OCI-LY1 (cell line): ENCODE results near the gene CDH4.

Source experiments
- H2AFZ ChIP-seq: fragments of 200-600 bp; sonication (generic), shearing (Covaris generic); 2 replicates; pipeline ENCODE4 v1.6.0; 2014; ENCODE audit warnings: antibody characterized with exemption, mild to moderate bottlenecking, low read length
- H3F3A ChIP-seq: fragments of 200-600 bp; sonication (generic), shearing (Covaris generic); 2 replicates; pipeline ENCODE4 v1.6.0; 2014; ENCODE audit warnings: mild to moderate bottlenecking, antibody characterized with exemption, low read length, moderate library complexity; ENCODE audit not compliant: insufficient read depth
- H3K27ac ChIP-seq: fragments of 200-600 bp; sonication (generic); 2 replicates; pipeline ENCODE4 v1.5.1; 2014; ENCODE audit warnings: low read length, mixed run types, mild to moderate bottlenecking, low read depth; ENCODE audit not compliant: poor library complexity, severe bottlenecking
- H3K27me3 ChIP-seq: fragments of 200-600 bp; sonication (generic); 2 replicates; pipeline ENCODE4 v1.6.0; 2014; ENCODE audit warnings: antibody characterized with exemption, mild to moderate bottlenecking, low read length, moderate library complexity; ENCODE audit not compliant: insufficient read depth
- H3K36me3 ChIP-seq: fragments of 200-600 bp; sonication (generic); 2 replicates; pipeline ENCODE4 v1.6.1; 2014; ENCODE audit warnings: mild to moderate bottlenecking, antibody characterized with exemption, low read length, moderate library complexity, mixed read lengths; ENCODE audit not compliant: insufficient read depth
- H3K4me1 ChIP-seq: fragments of 200-600 bp; sonication (generic); 2 replicates; pipeline ENCODE4 v1.5.1; 2014; ENCODE audit warnings: mild to moderate bottlenecking, low read length, moderate library complexity; ENCODE audit not compliant: insufficient read depth, severe bottlenecking
- H3K4me2 ChIP-seq: fragments of 200-600 bp; sonication (generic), shearing (Covaris generic); 2 replicates; pipeline ENCODE4 v1.6.1; 2014; ENCODE audit warnings: low read length
- H3K4me3 ChIP-seq: fragments of 200-600 bp; sonication (generic); 2 replicates; pipeline ENCODE4 v1.5.1; 2014; ENCODE audit warnings: low read length, low read depth, mild to moderate bottlenecking, mixed read lengths; ENCODE audit not compliant: poor library complexity, severe bottlenecking
- H3K79me2 ChIP-seq: fragments of 200-600 bp; shearing (Covaris generic); 2 replicates; pipeline ENCODE4 v1.6.1; 2016; ENCODE audit warnings: mixed run types, low read length, mixed read lengths; ENCODE audit not compliant: insufficient read depth
- H3K9ac ChIP-seq: fragments of 200-600 bp; sonication (generic), shearing (Covaris generic); 2 replicates; pipeline ENCODE4 v1.6.1; 2014; ENCODE audit warnings: mild to moderate bottlenecking, low read length, mixed read lengths
- H3K9me2 ChIP-seq: fragments of 200-600 bp; sonication (generic), shearing (Covaris generic); 2 replicates; pipeline ENCODE4 v1.6.1; 2014; ENCODE audit warnings: low read depth, mild to moderate bottlenecking, low read length, mixed read lengths
- H3K9me3 ChIP-seq: fragments of 200-600 bp; shearing (Covaris generic); 2 replicates; pipeline ENCODE4 v1.6.1; 2014; ENCODE audit warnings: low read length, mixed read lengths
- H4K20me1 ChIP-seq: fragments of 200-600 bp; sonication (generic), shearing (Covaris generic); 2 replicates; pipeline ENCODE4 v1.6.0; 2016; ENCODE audit warnings: mild to moderate bottlenecking, low read length; ENCODE audit not compliant: insufficient read depth
- CTCF ChIP-seq: fragments of 200-600 bp; sonication (generic), shearing (Covaris generic); IDR thresholded peaks from 2 replicates; pipeline ENCODE4 v1.5.1; 2017; ENCODE audit warnings: mild to moderate bottlenecking, antibody characterized with exemption, low read length, moderate library complexity, mixed read lengths
- EZH2 ChIP-seq: fragments of 200-600 bp; sonication (generic), shearing (Covaris generic); IDR thresholded peaks from 2 replicates; pipeline ENCODE4 v1.8.0; 2017; ENCODE audit warnings: borderline replicate concordance, mixed run types, mild to moderate bottlenecking, antibody characterized with exemption, low read length, moderate library complexity, mixed read lengths

The CDH4 gene

DNA sequence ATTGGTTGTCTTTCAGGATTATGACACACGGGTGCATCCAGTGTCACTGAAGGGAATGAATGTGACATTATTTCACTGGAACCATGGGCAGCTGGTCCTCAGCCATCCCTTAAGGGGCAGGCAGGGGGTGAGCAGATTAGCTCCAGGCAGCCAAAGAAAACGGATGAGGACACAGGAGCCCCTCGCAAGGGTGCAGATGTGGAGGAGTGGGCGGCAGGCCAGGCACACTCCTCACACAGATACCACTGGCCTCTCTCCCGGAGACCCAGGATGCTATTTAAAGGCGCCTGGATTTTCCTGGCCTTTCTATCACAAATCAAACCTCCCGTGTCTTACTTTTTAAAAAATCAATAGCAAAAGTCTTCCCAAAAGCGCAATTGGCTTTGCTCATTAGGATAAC, 603.2 kb downstream of the CDH4 start:
- TF ChIP-seq CTCF (no peak), EZH2 (no peak)
- no peak overlapping the region for H3K4me2 ChIP-seq
- no peak overlapping the region for H2AFZ ChIP-seq
- no peaks in the 10 kb centered on the region for H3K4me1 ChIP-seq
- no peaks in the 10 kb centered on the region for H3F3A ChIP-seq
- no peaks in the 10 kb centered on the region for H3K9me2 ChIP-seq
- H3K27ac ChIP-seq: no peak overlapping the region
- no peaks in the 10 kb centered on the region for H3K9me3 ChIP-seq
- 0 out of 2 replicates have a peak, but pooled peaks cover 3% of the 10 kb centered on the region for H3K27me3 ChIP-seq
- H4K20me1 ChIP-seq: no peaks in the 10 kb centered on the region
- no peak overlapping the region for H3K4me3 ChIP-seq
- H3K36me3 ChIP-seq: no peaks in the 10 kb centered on the region
- H3K79me2 ChIP-seq: no peaks in the 10 kb centered on the region
- H3K9ac ChIP-seq: no peak overlapping the region

- Histone ChIP-seq H2AFZ (no peak overlapping the region), H4K20me1 (no peaks in the 10 kb centered on the region), H3K4me3 (no peak overlapping the region), H3K79me2 (no peaks in the 10 kb centered on the region), H3K4me2 (no peak overlapping the region), H3K9me3 (no peaks in the 10 kb centered on the region), H3K4me1 (no peaks in the 10 kb centered on the region), H3K27ac (no peak overlapping the region), H3F3A (no peaks in the 10 kb centered on the region), H3K9me2 (no peaks in the 10 kb centered on the region), H3K9ac (no peak overlapping the region), H3K36me3 (no peaks in the 10 kb centered on the region), H3K27me3 (0 out of 2 replicates have a peak, but pooled peaks cover 9% of the 10 kb centered on the region)
- TF ChIP-seq CTCF (no peak), EZH2 (no peak)
Observed at GRCh38 chr20:61856626-61857413, 604.8 kb downstream of the CDH4 start.

DNA sequence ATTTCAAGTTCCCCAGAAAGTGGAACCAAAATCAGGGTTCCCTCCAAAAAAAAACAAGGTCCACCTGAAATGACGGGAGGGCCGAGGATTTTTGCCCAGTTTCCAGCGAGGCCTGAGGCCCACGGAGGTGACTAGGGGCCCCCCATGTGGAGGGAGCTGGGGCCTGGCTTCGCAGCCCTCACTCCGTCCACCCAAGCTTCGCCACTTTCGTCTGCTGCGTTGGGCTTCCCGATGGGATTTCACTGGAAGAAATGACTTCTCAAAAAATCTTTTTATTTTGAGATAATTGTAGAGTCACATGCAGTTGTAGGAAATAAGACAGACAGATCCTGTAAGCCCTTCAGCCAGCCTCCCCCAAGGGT, 605.3 kb downstream of the CDH4 start:
- H2AFZ ChIP-seq: no peak overlapping the region
- H3K9ac ChIP-seq: no peak overlapping the region
- no peak overlapping the region for H3K4me2 ChIP-seq
- no peak overlapping the region for H3K4me3 ChIP-seq
- H3K9me2 ChIP-seq: no peaks in the 10 kb centered on the region
- 0 out of 2 replicates have a peak, but pooled peaks cover 9% of the 10 kb centered on the region for H3K27me3 ChIP-seq
- H3K36me3 ChIP-seq: no peaks in the 10 kb centered on the region
- H4K20me1 ChIP-seq: no peaks in the 10 kb centered on the region
- no peaks in the 10 kb centered on the region for H3K79me2 ChIP-seq
- H3K9me3 ChIP-seq: no peaks in the 10 kb centered on the region
- H3K4me1 ChIP-seq: no peaks in the 10 kb centered on the region
- H3F3A ChIP-seq: no peaks in the 10 kb centered on the region
- TF ChIP-seq EZH2 (no peak), CTCF (no peak)
- no peak overlapping the region for H3K27ac ChIP-seq
